Measurements from ENCODE around the gene RFX4.

Gene RFX4

GRCh38 chr12:106767954-106768822, 185.4 kb downstream of the RFX4 start:
- Mint-ChIP-seq H3K9me3 (no peaks in the 10 kb centered on the region), H3K4me3 (peak overlapping the region; percentile 48), H3K27me3 (ENCODE audit: low read depth, poor library complexity) (no peaks in the 10 kb centered on the region), H3K27ac (peak overlapping the region; percentile 38), H3K36me3 (ENCODE audit: low read depth) (no peaks in the 10 kb centered on the region), H3K4me1 (peaks cover 43% of the 10 kb centered on the region)
- peak; percentile 49 for DNase-seq
- no peak for TF ChIP-seq CTCF (IDR thresholded peaks at IDR 0.05)

- no peak overlapping the region for H3K4me3 Mint-ChIP-seq
- no peak for TF ChIP-seq CTCF (IDR thresholded peaks at IDR 0.05)
- H3K9me3 Mint-ChIP-seq, result no peaks in the 10 kb centered on the region
- no peak for DNase-seq
- H3K36me3 Mint-ChIP-seq (ENCODE audit: low read depth), result no peaks in the 10 kb centered on the region
- no peak overlapping the region for H3K27ac Mint-ChIP-seq
- no peaks in the 10 kb centered on the region for H3K27me3 Mint-ChIP-seq (ENCODE audit: low read depth, poor library complexity)
- peaks cover 51% of the 10 kb centered on the region for H3K4me1 Mint-ChIP-seq
These were observed 186.3 kb downstream of the RFX4 start for GRCh38 chr12:106769078-106769477.

- Mint-ChIP-seq H3K36me3 (ENCODE audit: low read depth) (no peaks in the 10 kb centered on the region), H3K27me3 (ENCODE audit: low read depth, poor library complexity) (no peaks in the 10 kb centered on the region), H3K4me1 (peaks cover 54% of the 10 kb centered on the region), H3K27ac (no peak overlapping the region), H3K4me3 (peak overlapping the region; percentile 28), H3K9me3 (no peaks in the 10 kb centered on the region)
- DNase-seq, result no peak
- TF ChIP-seq CTCF (IDR thresholded peaks at IDR 0.05), result no peak
These were observed 186.7 kb downstream of the RFX4 start for GRCh38 chr12:106769546-106769945.

GRCh38 chr12:106771425-106771824, 188.6 kb downstream of the RFX4 start:
- no peaks in the 10 kb centered on the region for H3K9me3 Mint-ChIP-seq
- H3K27me3 Mint-ChIP-seq (ENCODE audit: low read depth, poor library complexity), result no peaks in the 10 kb centered on the region
- no peak for DNase-seq
- peaks cover 65% of the 10 kb centered on the region for H3K4me1 Mint-ChIP-seq
- no peak overlapping the region for H3K4me3 Mint-ChIP-seq
- peaks cover 7% of the 10 kb centered on the region for H3K36me3 Mint-ChIP-seq (ENCODE audit: low read depth)
- no peak for TF ChIP-seq CTCF (IDR thresholded peaks at IDR 0.05)
- H3K27ac Mint-ChIP-seq, result no peak overlapping the region

GRCh38 chr12:106773286-106774004, 190.6 kb downstream of the RFX4 start:
- H3K27ac Mint-ChIP-seq, result peak overlapping the region; percentile 97
- no peaks in the 10 kb centered on the region for H3K9me3 Mint-ChIP-seq
- no peaks in the 10 kb centered on the region for H3K27me3 Mint-ChIP-seq (ENCODE audit: low read depth, poor library complexity)
- H3K4me3 Mint-ChIP-seq, result peak overlapping the region; percentile 99
- H3K36me3 Mint-ChIP-seq (ENCODE audit: low read depth), result peaks cover 16% of the 10 kb centered on the region
- DNase-seq, result no peak
- H3K4me1 Mint-ChIP-seq, result peaks cover 51% of the 10 kb centered on the region
- no peak for TF ChIP-seq CTCF (IDR thresholded peaks at IDR 0.05)

All from nephron progenitor cell (in vitro differentiated cells).